GM19193 (cell line): ENCODE data around the gene FCMR.
A peak's percentile ranks its signal among the peaks of the same experiment; 100 is the strongest.

Source experiments
- POLR2A ChIP-seq: IDR thresholded peaks from 4 replicates; pipeline ENCODE4 v1.6.1; 2011; ENCODE audit not compliant: insufficient read depth, insufficient read length; ENCODE audit errors: extremely low read depth

The FCMR gene

DNA sequence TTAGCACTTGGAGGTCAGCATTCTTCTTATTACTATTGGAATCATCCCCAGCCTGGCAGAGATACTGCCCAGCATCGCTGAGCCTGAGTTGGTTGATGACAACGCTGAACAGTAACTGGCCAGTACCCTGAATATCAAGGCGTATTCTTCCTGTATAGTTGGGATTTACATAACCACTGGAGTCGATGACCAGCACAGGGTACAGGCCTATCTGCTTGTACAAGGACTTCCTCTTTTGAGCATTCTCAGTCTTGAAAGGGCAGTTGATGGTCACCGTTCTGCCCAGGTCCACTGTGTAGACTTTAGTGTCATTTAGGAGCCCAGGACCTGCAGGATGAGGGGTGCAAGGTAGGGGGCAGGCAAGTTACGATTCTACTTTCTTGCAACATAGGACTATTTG, 15.7 kb upstream of the FCMR start:
- TF ChIP-seq POLR2A = no peak

- no peak for TF ChIP-seq POLR2A
These were observed 13.8 kb upstream of the FCMR start for GRCh38 chr1:206935491-206936067.

DNA sequence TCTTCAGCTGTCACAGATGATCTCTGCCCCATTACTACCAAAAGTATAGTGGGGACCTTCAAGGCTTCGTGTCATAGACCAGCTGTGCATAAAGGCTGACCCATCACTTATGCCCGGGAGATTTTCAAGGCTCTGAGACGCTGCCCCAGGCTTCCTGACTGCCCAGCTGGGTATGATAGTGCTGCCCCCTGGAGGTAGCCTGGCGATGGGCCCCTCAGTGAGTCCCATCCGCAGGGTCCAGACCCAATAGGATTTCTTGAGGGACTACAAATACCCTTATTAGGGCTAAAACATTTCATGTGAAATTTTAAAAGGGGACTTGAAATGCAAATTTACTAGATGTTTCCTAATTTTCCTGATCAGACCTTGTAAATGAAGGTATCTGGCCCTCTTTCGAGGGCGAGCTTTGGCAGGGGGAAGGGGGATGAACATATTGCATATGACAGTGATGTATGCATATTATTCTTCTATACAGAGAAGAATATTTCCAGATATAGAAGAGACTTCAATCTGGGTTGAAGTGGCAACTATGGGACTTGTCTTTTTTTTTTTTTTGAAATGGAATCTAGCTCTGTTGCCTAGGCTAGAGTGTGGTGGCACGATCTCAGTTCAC, 11.7 kb upstream of the FCMR start:
- no peak for TF ChIP-seq POLR2A

DNA sequence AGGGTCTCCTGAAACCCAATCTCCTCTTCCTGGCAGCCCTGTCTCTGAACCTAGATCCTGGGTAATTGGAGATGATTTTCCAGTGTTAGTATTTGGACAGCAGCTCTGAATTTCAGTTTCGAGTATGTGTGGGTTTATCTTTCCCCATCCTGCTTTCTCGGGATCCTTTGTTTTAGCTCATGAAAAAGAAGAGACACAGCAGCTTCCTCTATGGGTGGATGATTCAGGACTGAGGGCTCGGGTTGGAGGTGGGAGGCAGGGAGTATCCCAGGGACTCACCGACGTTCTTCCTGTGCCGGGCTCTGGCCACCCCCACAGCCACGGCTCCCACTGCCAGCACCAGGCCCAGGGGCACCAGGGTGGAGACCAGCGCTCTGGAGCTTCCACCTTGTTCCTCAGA, 10.4 kb upstream of the FCMR start:
- no peak for TF ChIP-seq POLR2A

DNA sequence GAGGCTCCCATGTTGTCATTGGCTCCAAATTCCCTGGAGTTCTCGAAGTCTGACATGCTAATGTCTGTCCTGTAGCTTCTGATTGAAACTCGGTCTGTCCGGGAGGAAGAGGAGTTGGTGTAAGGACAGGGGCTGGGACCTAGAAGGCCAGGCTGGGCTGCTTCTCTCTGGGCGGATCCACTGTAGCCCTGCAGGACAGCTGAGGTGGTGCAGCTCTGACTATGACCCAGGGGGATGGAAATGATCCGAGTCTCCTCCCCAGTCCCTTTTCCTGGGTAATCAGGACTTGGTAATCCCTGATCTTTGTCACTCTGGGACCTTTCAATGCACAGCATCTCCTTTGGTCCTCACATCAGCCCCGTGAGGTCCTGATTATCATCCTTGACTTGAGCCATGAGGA, 10.0 kb upstream of the FCMR start:
- no peak for TF ChIP-seq POLR2A

GRCh38 chr1:206930210-206930798, 8.6 kb upstream of the FCMR start:
- TF ChIP-seq POLR2A = peak; percentile 90

DNA sequence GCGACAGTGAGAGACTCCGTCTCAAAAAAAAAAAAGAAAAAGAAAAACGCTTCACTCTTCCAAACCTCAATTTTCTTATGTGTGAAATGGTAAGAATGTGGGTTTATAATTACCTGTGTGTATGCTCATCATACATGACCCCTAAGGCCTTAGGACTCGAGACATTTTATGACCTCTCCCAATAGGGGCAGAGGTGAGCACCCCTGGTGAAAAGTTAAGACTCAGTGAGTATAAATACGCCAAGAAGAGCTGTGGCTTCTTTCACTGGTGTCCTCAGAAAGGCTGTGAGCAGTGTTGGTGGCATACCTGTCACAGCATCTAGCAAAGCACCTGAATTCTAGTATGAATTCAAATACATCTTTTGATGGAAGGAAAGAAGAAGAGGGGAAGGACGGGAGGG, 7.8 kb upstream of the FCMR start:
- no peak for TF ChIP-seq POLR2A

GRCh38 chr1:206926286-206926685, 4.5 kb upstream of the FCMR start:
- no peak for TF ChIP-seq POLR2A

DNA sequence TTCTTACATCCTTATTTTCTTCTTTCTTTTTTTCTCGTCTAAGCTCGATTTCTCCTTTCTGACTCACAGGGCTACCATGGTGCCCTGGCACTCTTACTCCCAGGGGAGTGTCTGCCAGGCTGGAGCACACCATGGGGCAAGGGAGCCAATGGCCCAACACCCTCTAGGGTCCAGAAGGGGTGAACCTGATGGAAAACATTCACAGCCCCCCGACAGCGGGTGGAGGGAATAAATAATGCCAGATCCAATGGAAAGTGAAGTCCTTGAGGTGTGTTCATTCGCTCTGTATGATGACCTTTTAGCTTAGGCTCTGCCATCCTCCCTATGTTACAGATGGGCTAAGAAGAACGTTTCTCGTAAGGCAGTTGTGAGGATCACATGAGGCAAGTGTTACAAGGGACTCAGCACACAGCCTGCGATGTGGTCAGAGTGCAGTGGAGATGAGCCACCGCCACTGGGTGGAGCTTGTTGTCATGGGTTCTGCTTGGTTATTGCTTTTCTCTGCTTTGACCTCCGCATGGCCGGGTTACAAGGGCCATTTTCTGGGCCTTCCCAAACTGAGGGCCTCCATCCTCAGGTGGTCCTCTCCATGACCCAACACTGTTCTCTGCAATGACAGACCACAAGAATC, 3.5 kb upstream of the FCMR start:
- peak; percentile 41 for TF ChIP-seq POLR2A

DNA sequence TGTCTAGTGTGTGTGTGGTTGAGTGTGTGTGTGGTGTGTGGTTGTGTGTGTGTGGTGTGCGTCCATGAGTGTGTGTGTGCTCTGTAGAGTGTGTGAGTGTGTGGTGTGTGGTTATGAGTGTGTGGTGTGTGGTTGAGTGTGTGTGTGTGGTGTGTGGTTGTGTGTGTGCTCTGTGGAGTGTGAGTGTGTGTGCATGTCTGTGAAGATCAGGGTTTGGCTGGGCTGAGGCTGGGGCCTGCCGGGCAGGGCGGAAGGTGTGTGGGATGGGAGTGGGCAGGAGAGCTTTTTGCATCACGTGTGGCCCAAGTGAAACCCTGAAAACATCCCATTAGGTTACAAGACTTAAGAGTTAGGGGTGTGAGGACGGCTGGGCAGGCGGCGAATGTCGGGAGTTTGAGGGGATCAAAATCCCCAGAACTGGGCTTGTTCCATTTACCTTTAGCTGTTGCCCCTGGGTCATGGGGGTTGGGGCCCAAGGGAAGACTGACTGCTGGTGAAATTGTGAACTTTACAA, 2.9 kb upstream of the FCMR start:
- no peak for TF ChIP-seq POLR2A

DNA sequence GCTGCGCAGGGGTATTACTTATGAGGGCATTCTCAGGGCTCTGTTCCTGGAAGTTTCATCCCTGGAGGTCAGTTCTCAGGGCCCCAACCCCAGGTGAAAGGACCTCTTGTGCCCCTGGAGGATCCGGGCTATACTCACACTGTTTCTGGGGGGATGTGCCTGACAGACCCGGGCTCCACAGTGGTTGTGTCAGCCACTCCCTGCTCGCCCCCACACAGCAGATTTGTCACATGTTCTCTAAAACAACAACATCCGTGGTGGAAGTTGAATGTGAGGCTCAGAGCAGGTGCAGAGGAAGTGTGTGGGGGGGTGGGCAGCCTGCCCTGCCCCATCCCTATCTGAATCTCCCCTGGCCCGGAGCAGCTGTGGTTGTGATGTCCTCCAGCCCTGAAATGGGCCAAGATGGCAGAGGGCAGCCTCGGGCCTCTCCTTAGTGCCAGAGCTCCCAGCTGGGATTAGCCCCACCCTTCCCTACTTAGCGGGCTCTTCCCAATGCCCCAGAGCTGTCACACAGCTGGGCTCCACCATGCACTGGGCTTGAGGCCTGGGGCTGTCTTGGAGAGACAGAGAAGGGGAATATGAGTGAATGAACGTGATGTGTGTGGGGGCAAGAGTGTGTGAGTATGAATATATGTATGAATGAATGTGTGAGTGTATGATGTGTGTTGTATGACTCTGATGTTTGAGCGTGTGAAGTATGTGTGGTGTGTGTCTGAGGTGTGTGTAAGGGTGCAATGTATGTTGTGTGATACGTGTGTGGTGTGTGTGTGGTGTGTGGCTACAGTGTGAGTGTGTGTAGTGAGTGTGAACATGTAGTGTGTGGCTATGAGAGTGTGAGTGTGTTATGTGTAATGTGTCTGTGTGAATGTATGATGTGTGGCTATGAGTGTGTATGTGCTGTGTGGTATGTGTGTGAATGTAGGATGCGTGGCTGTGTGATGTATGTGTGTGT, 1.5 kb upstream of the FCMR start:
- TF ChIP-seq POLR2A = peak; percentile 69

GRCh38 chr1:206922524-206922923, 783 bp upstream of the FCMR start:
- TF ChIP-seq POLR2A = no peak

- TF ChIP-seq POLR2A = no peak
These were observed 3.7 kb downstream of the FCMR start for GRCh38 chr1:206918076-206918475.

DNA sequence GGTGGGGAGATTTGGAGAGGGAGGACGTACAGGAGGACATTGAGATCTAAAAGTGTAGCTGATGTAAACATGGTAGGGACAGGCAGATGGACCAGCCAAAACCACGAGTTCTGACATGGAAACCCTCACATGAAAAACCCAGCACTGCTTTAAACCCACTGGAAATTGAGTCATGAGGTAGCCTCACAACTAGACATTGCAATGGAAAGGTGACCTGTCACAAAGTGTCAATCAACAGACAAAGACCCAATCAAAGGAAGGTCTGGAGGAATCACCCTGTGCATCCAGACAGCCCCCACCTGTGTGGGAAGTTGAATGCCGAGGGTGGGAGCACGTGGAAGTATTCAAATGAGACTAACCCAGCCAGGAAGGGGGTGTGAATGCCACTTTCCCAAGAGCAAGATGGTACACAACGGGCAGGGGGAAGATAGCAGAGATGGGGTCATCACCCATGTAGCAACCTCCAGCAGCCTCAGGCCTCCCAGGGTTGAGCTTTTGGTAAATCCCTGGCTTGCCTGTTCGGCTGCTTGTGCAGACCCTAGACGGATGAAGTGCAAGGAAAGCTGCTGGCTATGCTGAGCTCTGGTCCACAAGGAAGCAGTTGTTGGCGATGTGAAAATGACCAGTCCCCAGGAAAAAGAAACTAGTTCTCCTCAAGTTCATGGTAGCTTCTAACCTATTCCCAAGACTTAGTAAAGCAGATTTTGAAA, 5.6 kb downstream of the FCMR start:
- no peak for TF ChIP-seq POLR2A

- TF ChIP-seq POLR2A = no peak
These were observed 6.6 kb downstream of the FCMR start for GRCh38 chr1:206915030-206915735.
